Measurements from ENCODE around the gene UBE4B. TPM values are rescaled to one million over a fixed set of nuclear protein-coding genes. Genes with fewer than 3 reads are reported as not detected.
"Not testable (repeated sequence)": the region's sequence is repeated elsewhere in the genome, so short reads cannot be mapped to it uniquely, and the experiment has no call there.

The UBE4B gene
- total RNA-seq, 1 donor from 2014 or later, result 54.8 TPM

GRCh38 chr1:10068605-10069294 lies 36.0 kb downstream of the UBE4B start:
- H3K9me3 Mint-ChIP-seq (ENCODE audit: unreplicated experiment), result no peaks in the 10 kb centered on the region
- no peak for TF ChIP-seq CTCF (IDR thresholded peaks at IDR 0.05; ENCODE audit: unreplicated experiment)
- no peaks in the 10 kb centered on the region for H3K36me3 Mint-ChIP-seq (ENCODE audit: low read depth, unreplicated experiment)
- H3K4me3 Mint-ChIP-seq (ENCODE audit: unreplicated experiment), result no peak overlapping the region
- peaks cover 1% of the 10 kb centered on the region for H3K27me3 Mint-ChIP-seq (ENCODE audit: unreplicated experiment)
- DNase-seq (ENCODE audit: low spot score), result no peak
- peaks cover 21% of the 10 kb centered on the region for H3K4me1 Mint-ChIP-seq (ENCODE audit: unreplicated experiment)
- H3K27ac Mint-ChIP-seq (ENCODE audit: unreplicated experiment), result no peak overlapping the region

DNA sequence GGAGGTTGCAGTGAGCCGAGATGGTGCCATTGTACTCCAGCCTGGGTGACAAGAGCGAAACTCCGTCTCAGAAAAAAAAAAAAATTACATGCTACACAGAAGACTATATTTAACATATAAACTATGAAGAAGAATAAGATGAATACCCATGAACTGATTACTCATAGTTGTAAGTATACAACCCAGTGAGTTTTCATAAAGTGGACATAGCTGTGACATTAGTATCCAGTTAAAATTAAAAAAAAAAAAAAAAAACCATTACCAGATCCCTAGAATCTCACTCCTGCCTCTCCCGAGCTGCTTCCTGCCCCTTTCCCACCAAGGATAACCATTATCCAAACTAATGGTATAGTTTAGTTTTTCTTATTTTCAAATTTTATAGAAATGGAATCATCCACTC lies 37.4 kb downstream of the UBE4B start:
- H3K4me1 Mint-ChIP-seq (ENCODE audit: unreplicated experiment), result peaks cover 9% of the 10 kb centered on the region
- no peaks in the 10 kb centered on the region for H3K27me3 Mint-ChIP-seq (ENCODE audit: unreplicated experiment)
- no peaks in the 10 kb centered on the region for H3K9me3 Mint-ChIP-seq (ENCODE audit: unreplicated experiment)
- no peak for DNase-seq (ENCODE audit: low spot score)
- no peak overlapping the region for H3K4me3 Mint-ChIP-seq (ENCODE audit: unreplicated experiment)
- no peak for TF ChIP-seq CTCF (IDR thresholded peaks at IDR 0.05; ENCODE audit: unreplicated experiment)
- H3K27ac Mint-ChIP-seq (ENCODE audit: unreplicated experiment), result no peak overlapping the region
- peaks cover 10% of the 10 kb centered on the region for H3K36me3 Mint-ChIP-seq (ENCODE audit: low read depth, unreplicated experiment)

DNA sequence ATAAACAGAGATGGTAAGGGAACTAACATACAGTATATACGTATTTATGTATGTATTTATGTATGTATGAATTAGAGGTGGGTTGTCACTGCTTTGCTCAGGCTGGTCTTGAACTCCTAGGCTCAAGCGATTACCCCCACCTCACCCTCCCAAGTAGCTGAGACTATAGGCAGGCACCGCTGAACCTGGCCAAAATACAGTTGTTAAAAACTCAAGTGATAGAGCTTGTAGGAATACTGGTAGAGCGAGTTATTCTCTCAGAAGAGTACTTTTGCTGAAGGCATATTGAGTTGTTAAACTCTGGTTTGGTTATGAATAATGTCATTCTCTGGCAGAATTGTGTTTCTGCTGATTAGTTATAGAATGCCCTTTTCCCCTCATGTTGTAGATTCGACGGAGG lies 38.9 kb downstream of the UBE4B start:
- Mint-ChIP-seq H3K27ac (ENCODE audit: unreplicated experiment) (peak overlapping the region; percentile 21), H3K4me1 (ENCODE audit: unreplicated experiment) (peaks cover 5% of the 10 kb centered on the region), H3K4me3 (ENCODE audit: unreplicated experiment) (no peak overlapping the region), H3K27me3 (ENCODE audit: unreplicated experiment) (no peaks in the 10 kb centered on the region), H3K9me3 (ENCODE audit: unreplicated experiment) (no peaks in the 10 kb centered on the region), H3K36me3 (ENCODE audit: low read depth, unreplicated experiment) (peaks cover 14% of the 10 kb centered on the region)
- TF ChIP-seq CTCF (IDR thresholded peaks at IDR 0.05; ENCODE audit: unreplicated experiment), result no peak
- no peak for DNase-seq (ENCODE audit: low spot score)

DNA sequence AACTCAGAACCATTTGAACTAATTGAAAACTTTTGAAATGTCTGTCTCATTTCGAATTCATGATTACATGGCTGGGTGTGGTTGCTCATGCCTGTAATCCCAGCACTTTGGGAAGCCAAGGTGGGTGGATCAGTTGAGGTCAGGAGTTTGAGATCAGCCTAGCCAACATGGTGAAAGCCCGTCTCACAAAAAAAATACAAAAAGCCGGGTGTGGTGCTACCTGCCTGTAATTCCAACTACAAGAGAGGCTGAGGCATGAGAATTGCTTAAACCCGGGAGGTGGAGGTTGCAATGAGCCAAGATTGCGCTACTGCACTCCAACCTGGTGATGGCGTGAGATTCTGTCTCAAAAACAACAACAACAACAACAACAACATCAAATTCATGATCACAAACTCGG lies 40.6 kb downstream of the UBE4B start:
- H3K36me3 Mint-ChIP-seq (ENCODE audit: low read depth, unreplicated experiment), result peaks cover 20% of the 10 kb centered on the region
- not testable (repeated sequence) for H3K4me1 Mint-ChIP-seq (ENCODE audit: unreplicated experiment); H3K4me3 Mint-ChIP-seq (ENCODE audit: unreplicated experiment); H3K27me3 Mint-ChIP-seq (ENCODE audit: unreplicated experiment); H3K27ac Mint-ChIP-seq (ENCODE audit: unreplicated experiment); DNase-seq (ENCODE audit: low spot score); H3K9me3 Mint-ChIP-seq (ENCODE audit: unreplicated experiment)

- no peak for DNase-seq (ENCODE audit: low spot score)
- no peak overlapping the region for H3K27ac Mint-ChIP-seq (ENCODE audit: unreplicated experiment)
- TF ChIP-seq CTCF (IDR thresholded peaks at IDR 0.05; ENCODE audit: unreplicated experiment), result no peak
- no peak overlapping the region for H3K4me3 Mint-ChIP-seq (ENCODE audit: unreplicated experiment)
- no peaks in the 10 kb centered on the region for H3K9me3 Mint-ChIP-seq (ENCODE audit: unreplicated experiment)
- peaks cover 20% of the 10 kb centered on the region for H3K36me3 Mint-ChIP-seq (ENCODE audit: low read depth, unreplicated experiment)
- no peaks in the 10 kb centered on the region for H3K4me1 Mint-ChIP-seq (ENCODE audit: unreplicated experiment)
- no peaks in the 10 kb centered on the region for H3K27me3 Mint-ChIP-seq (ENCODE audit: unreplicated experiment)
These were observed 41.5 kb downstream of the UBE4B start for GRCh38 chr1:10074059-10074851.
